ENCODE results near the gene PITX3.

Gene PITX3

GRCh38 chr10:102202386-102202785, 38.9 kb downstream of the PITX3 start:
- Histone ChIP-seq H3K4me3 (ENCODE audit: low read depth, low read length) (no peak overlapping the region), H3K27me3 (replicated peaks) (no peaks in the 10 kb centered on the region), H3K27ac (no peak overlapping the region), H3K36me3 (replicated peaks) (no peaks in the 10 kb centered on the region)
- DNase-seq = no peak
- in situ Hi-C loops (cut with HindIII; ENCODE audit: low pct_ligation_motif_present, low sequenced_read_pairs) = no loop called here
- no peak for TF ChIP-seq CTCF (IDR thresholded peaks at IDR 0.05; ENCODE audit: low read depth, low read length, missing control alignments)

- no peaks in the 10 kb centered on the region for H3K27me3 ChIP-seq (replicated peaks)
- in situ Hi-C loops (cut with HindIII; ENCODE audit: low pct_ligation_motif_present, low sequenced_read_pairs) = no loop called here
- no peak for DNase-seq
- H3K4me3 ChIP-seq (ENCODE audit: low read depth, low read length) = no peak overlapping the region
- TF ChIP-seq CTCF (IDR thresholded peaks at IDR 0.05; ENCODE audit: low read depth, low read length, missing control alignments) = no peak
- H3K27ac ChIP-seq = no peak overlapping the region
- no peaks in the 10 kb centered on the region for H3K36me3 ChIP-seq (replicated peaks)
Observed at GRCh38 chr10:102200751-102201640, 40.3 kb downstream of the PITX3 start.

- H3K36me3 ChIP-seq (replicated peaks) = no peaks in the 10 kb centered on the region
- no peaks in the 10 kb centered on the region for H3K27me3 ChIP-seq (replicated peaks)
- in situ Hi-C loops (cut with HindIII; ENCODE audit: low pct_ligation_motif_present, low sequenced_read_pairs) = no loop called here
- H3K4me3 ChIP-seq (ENCODE audit: low read depth, low read length) = no peak overlapping the region
- DNase-seq = no peak
- TF ChIP-seq CTCF (IDR thresholded peaks at IDR 0.05; ENCODE audit: low read depth, low read length, missing control alignments) = no peak
- H3K27ac ChIP-seq = no peak overlapping the region
Observed at GRCh38 chr10:102198027-102198426, 43.3 kb downstream of the PITX3 start.

GRCh38 chr10:102196893-102197292, 44.4 kb downstream of the PITX3 start:
- Histone ChIP-seq H3K27ac (no peak overlapping the region), H3K4me3 (ENCODE audit: low read depth, low read length) (no peak overlapping the region), H3K27me3 (replicated peaks) (no peaks in the 10 kb centered on the region), H3K36me3 (replicated peaks) (no peaks in the 10 kb centered on the region)
- in situ Hi-C loops (cut with HindIII; ENCODE audit: low pct_ligation_motif_present, low sequenced_read_pairs) = no loop called here
- DNase-seq = no peak
- TF ChIP-seq CTCF (IDR thresholded peaks at IDR 0.05; ENCODE audit: low read depth, low read length, missing control alignments) = no peak

GRCh38 chr10:102195296-102195870, 45.9 kb downstream of the PITX3 start:
- DNase-seq = peak; percentile 31
- H3K27ac ChIP-seq = no peak overlapping the region
- no peak overlapping the region for H3K4me3 ChIP-seq (ENCODE audit: low read depth, low read length)
- in situ Hi-C loops (cut with HindIII; ENCODE audit: low pct_ligation_motif_present, low sequenced_read_pairs) = no loop called here
- no peak for TF ChIP-seq CTCF (IDR thresholded peaks at IDR 0.05; ENCODE audit: low read depth, low read length, missing control alignments)
- H3K27me3 ChIP-seq (replicated peaks) = no peaks in the 10 kb centered on the region
- H3K36me3 ChIP-seq (replicated peaks) = no peaks in the 10 kb centered on the region

Measured in brain microvascular endothelial cell (primary cell).